Measurements from ENCODE around the gene PPP2R5C. TPM values are rescaled to one million over a fixed set of nuclear protein-coding genes. Genes with fewer than 3 reads are reported as not detected.

Gene PPP2R5C
- total and polyA plus RNA-seq, 2 of the 8 experiments (the other 6 are each of a cell fraction or from before 2014, with no cell fraction given): 49.6 to 95.9 TPM

GRCh38 chr14:101728367-101728742, 33.2 kb upstream of the PPP2R5C start:
- no peak overlapping the region for H2BK15ac ChIP-seq (ENCODE audit: low read length)
- no peak overlapping the region for H2BK12ac ChIP-seq (ENCODE audit: low read depth, low read length)
- H2BK5ac ChIP-seq (ENCODE audit: low read depth, low read length): no peak overlapping the region
- H4K8ac ChIP-seq (ENCODE audit: extremely low read depth, insufficient read depth, low read length): no peak overlapping the region
- no peaks in the 10 kb centered on the region for H3K79me2 ChIP-seq (ENCODE audit: control insufficient read depth in 1 of 2, insufficient read depth in 2 of 2, low read length in 2 of 2)
- peaks cover 2 to 11% (median 9%) of the 10 kb centered on the region in 4 experiments; a peak in 6 of 7 replicates for H3K4me1 ChIP-seq (replicated peaks in 1 of 4; ENCODE audit: control insufficient read depth in 3 of 4, insufficient read depth in 4 of 4, low read length in 3 of 4)
- ChIA-PET CTCF (ENCODE audit: partially characterized antibody) (interaction anchor here (0.9 to 1.9 kb wide), 2 partner anchors 10 to 42 kb away, joined by 3 to 4 read pairs; no protein-coding TSS in a partner anchor), POLR2A (ENCODE audit: partially characterized antibody) (no interaction called here)
- H2AFZ ChIP-seq (ENCODE audit: low read length): no peak overlapping the region
- H3K4me3 ChIP-seq (ENCODE audit: extremely low read depth in 1 of 4, insufficient read depth in 2 of 4, low read depth in 3 of 4, low read length in 4 of 4): no peak overlapping the region
- H4K20me1 ChIP-seq (replicated peaks in 1 of 2; ENCODE audit: control insufficient read depth in 1 of 2, insufficient read depth in 2 of 2, low read length in 2 of 2): no peaks in the 10 kb centered on the region
- no peak overlapping the region for H3K18ac ChIP-seq (ENCODE audit: extremely low read depth, low read length)
- H3K14ac ChIP-seq (ENCODE audit: insufficient read length): no peak overlapping the region
- DNase-seq (ENCODE audit: low read depth in 1 of 2, low spot score in 2 of 2) (no peak), FAIRE-seq (no peak)
- no peak overlapping the region for H4K91ac ChIP-seq (replicated peaks; ENCODE audit: insufficient read length, low read length)
- H3K23me2 ChIP-seq (ENCODE audit: low read depth, low read length): no peaks in the 10 kb centered on the region
- H4K5ac ChIP-seq (ENCODE audit: insufficient read length, low read depth, low read length): no peak overlapping the region
- H3K9ac ChIP-seq (replicated peaks in 1 of 4; ENCODE audit: extremely low read depth in 1 of 4, low read depth in 3 of 4, low read length in 3 of 4): no peak overlapping the region
- no peak overlapping the region for H3K4ac ChIP-seq (replicated peaks; ENCODE audit: insufficient read length, low read depth, low read length)
- no peak overlapping the region for H2BK20ac ChIP-seq (ENCODE audit: low read length)
- H3K79me1 ChIP-seq (ENCODE audit: low read depth, low read length): no peaks in the 10 kb centered on the region
- no peaks in the 10 kb centered on the region for H3K9me3 ChIP-seq (ENCODE audit: insufficient read depth in 2 of 2, low read depth in 1 of 2, low read length in 1 of 2)
- WGBS, 2 experiments (ENCODE audit: extremely low coverage in 1 of 2, insufficient coverage in 1 of 2, insufficient read length in 1 of 2, insufficient replicate concordance in 2 of 2, low coverage in 1 of 2, low lambda C conversion rate in 2 of 2, missing lambda C conversion rate in 1 of 2): 88% methylated on average over 10 of the region's 10 CpGs; no CpG with 5 or more reads in 1 of the 2 experiments
- H3K4me2 ChIP-seq (ENCODE audit: insufficient read depth in 1 of 2, low read depth in 2 of 2, low read length in 2 of 2): no peak overlapping the region
- no peaks in the 10 kb centered on the region for H3K27me3 ChIP-seq (replicated peaks in 1 of 4; ENCODE audit: control insufficient read depth in 3 of 4, extremely low read depth in 1 of 4, insufficient read depth in 3 of 4, low read length in 3 of 4)
- no peaks in the 10 kb centered on the region for H3K36me3 ChIP-seq (ENCODE audit: control insufficient read depth in 2 of 4, insufficient read depth in 4 of 4, low read length in 3 of 4)
- no peak overlapping the region for H3K56ac ChIP-seq (replicated peaks; ENCODE audit: insufficient read length, low read depth, low read length)
- no peak overlapping the region for H3K23ac ChIP-seq (ENCODE audit: insufficient read length)
- H2BK120ac ChIP-seq (replicated peaks; ENCODE audit: low read depth, low read length): no peak overlapping the region
- no peak for TF ChIP-seq PHF8 (conservative IDR thresholded peaks at IDR 0.05; ENCODE audit: low read depth, low read length)
- TF ChIP-seq CTBP2 (IDR thresholded peaks at IDR 0.05; ENCODE audit: borderline replicate concordance, insufficient read depth, insufficient read length, low read length): no peak
- no peak for TF ChIP-seq EGR1 (IDR thresholded peaks at IDR 0.05; ENCODE audit: borderline replicate concordance, low read depth, low read length)
- TF ChIP-seq TBP (IDR thresholded peaks at IDR 0.05; ENCODE audit: low read depth, low read length): no peak
- H2AK5ac ChIP-seq (ENCODE audit: low read depth, low read length): no peak overlapping the region
- no peak overlapping the region for H3K27ac ChIP-seq (ENCODE audit: low read depth, low read length)
